ENCODE data around the gene ACOXL.

DNA sequence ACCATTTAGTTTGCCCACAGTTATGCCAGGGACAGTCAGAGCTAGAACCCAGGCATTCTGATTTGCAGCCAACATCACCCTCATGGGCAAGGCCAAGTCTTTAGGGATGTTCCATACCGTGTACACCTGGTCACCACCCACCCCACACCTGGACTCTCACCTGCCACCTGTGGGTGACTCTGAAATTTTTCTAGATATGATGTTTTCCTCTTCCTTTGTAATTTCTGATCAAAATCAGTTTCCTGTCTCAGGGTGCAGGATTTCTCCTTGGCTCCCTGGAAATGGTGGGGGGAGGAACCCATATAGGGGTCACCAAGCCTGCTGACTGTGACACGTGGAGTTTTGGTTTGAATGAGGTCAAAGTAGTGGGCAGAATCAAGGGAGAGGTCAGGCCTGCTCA, 138.2 kb downstream of the ACOXL start:
- TF ChIP-seq CTCF (IDR thresholded peaks at IDR 0.05) (no peak), POLR2A (IDR thresholded peaks at IDR 0.05) (no peak)

Measured in ovary (tissue), 3 donors.